ENCODE results near the gene ZFAND5. TPM values are rescaled to one million over a fixed set of nuclear protein-coding genes. Genes with fewer than 3 reads are reported as not detected.

The ZFAND5 gene
- total and polyA plus RNA-seq, 2 of the 13 experiments (the other 11 are each of a cell fraction or from before 2014, with no cell fraction given), result 53.4 to 60.2 TPM

DNA sequence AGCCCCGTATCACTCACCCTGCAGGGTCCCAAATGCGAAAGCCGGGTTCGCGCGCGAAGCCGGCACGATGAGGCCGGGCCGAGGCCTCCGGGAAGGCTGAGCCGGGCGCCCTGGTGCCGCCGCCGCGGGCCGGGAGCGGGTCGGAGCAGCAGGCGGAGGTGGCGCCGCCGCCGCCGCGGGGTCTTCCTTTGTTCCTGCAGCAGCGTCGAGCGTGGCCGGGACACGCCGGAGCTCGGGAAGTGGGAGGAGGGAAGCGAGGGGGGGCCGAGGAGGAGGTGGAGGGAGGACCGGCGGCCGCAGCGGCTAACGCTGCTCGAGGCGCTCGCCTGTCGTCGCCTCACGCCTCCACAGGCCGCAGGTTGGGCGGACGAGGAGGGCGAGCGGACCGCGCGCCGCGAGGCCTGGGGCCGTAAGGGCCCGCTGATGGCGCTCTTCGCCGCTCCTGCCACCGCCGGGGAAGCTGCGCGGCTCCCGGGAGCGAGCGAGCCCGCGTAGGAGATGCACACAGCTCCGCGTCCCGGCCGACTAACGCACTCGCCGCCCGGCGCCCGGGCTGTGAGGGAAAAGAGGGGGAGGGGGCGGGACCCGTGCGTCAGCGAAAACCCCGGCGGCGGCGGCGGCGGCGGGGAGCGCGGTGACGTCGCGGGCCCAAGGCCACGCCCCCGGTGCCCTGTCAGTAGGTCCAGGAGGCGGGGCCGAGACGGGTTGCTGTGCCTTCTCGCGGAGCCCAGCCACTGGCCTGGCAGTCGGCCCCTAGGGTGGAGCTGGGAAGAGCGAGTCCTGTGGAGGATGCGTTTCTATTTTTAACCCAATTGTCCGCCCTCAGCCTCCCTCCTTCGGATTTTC, at the start of gene ZFAND5 (continued):
- TF ChIP-seq TMF1 (CRISPR knock-in tag; IDR thresholded peaks at IDR 0.05; ENCODE audit: low read depth), result peak; percentile 30; the same call in 1 of the 2 replicates
- no peak for TF ChIP-seq ZBTB7B (CRISPR knock-in tag; IDR thresholded peaks at IDR 0.05)
- no peak for TF ChIP-seq THRA (CRISPR knock-in tag; IDR thresholded peaks at IDR 0.05; ENCODE audit: borderline replicate concordance)
- TF ChIP-seq, protein P1, sequence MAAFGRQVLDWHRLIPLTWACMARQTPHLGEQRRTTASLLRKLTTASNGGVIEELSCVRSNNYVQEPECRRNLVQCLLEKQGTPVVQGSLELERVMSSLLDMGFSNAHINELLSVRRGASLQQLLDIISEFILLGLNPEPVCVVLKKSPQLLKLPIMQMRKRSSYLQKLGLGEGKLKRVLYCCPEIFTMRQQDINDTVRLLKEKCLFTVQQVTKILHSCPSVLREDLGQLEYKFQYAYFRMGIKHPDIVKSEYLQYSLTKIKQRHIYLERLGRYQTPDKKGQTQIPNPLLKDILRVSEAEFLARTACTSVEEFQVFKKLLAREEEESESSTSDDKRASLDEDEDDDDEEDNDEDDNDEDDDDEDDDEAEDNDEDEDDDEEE (CRISPR knock-in tag; IDR thresholded peaks at IDR 0.05), result peak; percentile 76; the same call in 1 of the 2 replicates
- no peak for TF ChIP-seq HIVEP1 (CRISPR knock-in tag; IDR thresholded peaks at IDR 0.05)
- 0 out of 2 replicates have a peak, but pooled peaks have one; percentile 18 for TF ChIP-seq ZNF598 (CRISPR knock-in tag; IDR thresholded peaks at IDR 0.05; ENCODE audit: borderline replicate concordance)
- TF ChIP-seq ZNF550 (CRISPR knock-in tag; IDR thresholded peaks at IDR 0.05; ENCODE audit: borderline replicate concordance), result no peak; the same call in 1 of the 2 replicates
- TF ChIP-seq ZGPAT (CRISPR knock-in tag; IDR thresholded peaks at IDR 0.05), result peak; percentile 82
- peak in 1 of 2 experiments; percentile 61; a peak in 1 of 4 replicates for TF ChIP-seq REST (IDR thresholded peaks at IDR 0.05; ENCODE audit: borderline replicate concordance in 1 of 2, low read depth in 1 of 2, low read length in 2 of 2)
- TF ChIP-seq REXO4 (CRISPR knock-in tag; IDR thresholded peaks at IDR 0.05; ENCODE audit: borderline replicate concordance), result no peak
- TF ChIP-seq, protein P2, sequence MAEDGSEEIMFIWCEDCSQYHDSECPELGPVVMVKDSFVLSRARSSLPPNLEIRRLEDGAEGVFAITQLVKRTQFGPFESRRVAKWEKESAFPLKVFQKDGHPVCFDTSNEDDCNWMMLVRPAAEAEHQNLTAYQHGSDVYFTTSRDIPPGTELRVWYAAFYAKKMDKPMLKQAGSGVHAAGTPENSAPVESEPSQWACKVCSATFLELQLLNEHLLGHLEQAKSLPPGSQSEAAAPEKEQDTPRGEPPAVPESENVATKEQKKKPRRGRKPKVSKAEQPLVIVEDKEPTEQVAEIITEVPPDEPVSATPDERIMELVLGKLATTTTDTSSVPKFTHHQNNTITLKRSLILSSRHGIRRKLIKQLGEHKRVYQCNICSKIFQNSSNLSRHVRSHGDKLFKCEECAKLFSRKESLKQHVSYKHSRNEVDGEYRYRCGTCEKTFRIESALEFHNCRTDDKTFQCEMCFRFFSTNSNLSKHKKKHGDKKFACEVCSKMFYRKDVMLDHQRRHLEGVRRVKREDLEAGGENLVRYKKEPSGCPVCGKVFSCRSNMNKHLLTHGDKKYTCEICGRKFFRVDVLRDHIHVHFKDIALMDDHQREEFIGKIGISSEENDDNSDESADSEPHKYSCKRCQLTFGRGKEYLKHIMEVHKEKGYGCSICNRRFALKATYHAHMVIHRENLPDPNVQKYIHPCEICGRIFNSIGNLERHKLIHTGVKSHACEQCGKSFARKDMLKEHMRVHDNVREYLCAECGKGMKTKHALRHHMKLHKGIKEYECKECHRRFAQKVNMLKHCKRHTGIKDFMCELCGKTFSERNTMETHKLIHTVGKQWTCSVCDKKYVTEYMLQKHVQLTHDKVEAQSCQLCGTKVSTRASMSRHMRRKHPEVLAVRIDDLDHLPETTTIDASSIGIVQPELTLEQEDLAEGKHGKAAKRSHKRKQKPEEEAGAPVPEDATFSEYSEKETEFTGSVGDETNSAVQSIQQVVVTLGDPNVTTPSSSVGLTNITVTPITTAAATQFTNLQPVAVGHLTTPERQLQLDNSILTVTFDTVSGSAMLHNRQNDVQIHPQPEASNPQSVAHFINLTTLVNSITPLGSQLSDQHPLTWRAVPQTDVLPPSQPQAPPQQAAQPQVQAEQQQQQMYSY (CRISPR knock-in tag; IDR thresholded peaks at IDR 0.05), result 0 out of 2 replicates have a peak, but pooled peaks have one; percentile 36
- TF ChIP-seq ZNF816 (CRISPR knock-in tag; IDR thresholded peaks at IDR 0.05; ENCODE audit: borderline replicate concordance), result no peak; the same call in 1 of the 2 replicates
- peak; percentile 57 for TF ChIP-seq ZNF878 (CRISPR knock-in tag; IDR thresholded peaks at IDR 0.05)
- TF ChIP-seq NR2C2 (CRISPR knock-in tag; IDR thresholded peaks at IDR 0.05; ENCODE audit: borderline replicate concordance), result peak; percentile 63; the same call in 1 of the 2 replicates
- no peak; the same call in 1 of the 2 replicates for TF ChIP-seq ZNF773 (CRISPR knock-in tag; IDR thresholded peaks at IDR 0.05; ENCODE audit: borderline replicate concordance)
- no peak for TF ChIP-seq ZNF530 (CRISPR knock-in tag; IDR thresholded peaks at IDR 0.05; ENCODE audit: low read depth)

All from HepG2 (cell line).